HG03460 (cell line): ENCODE measurements around the gene AGBL3.
A peak's percentile ranks its signal among the peaks of the same experiment; 100 is the strongest.
"Not testable (repeated sequence)": the region's sequence is repeated elsewhere in the genome, so short reads cannot be mapped to it uniquely, and the experiment has no call there.

Source experiments
- ATAC-seq: cut with Tn5 transposase; IDR thresholded peaks from one replicate; pipeline ENCODE4 v1.9.1; 2021; ENCODE audit not compliant: unreplicated experiment

The AGBL3 gene

DNA sequence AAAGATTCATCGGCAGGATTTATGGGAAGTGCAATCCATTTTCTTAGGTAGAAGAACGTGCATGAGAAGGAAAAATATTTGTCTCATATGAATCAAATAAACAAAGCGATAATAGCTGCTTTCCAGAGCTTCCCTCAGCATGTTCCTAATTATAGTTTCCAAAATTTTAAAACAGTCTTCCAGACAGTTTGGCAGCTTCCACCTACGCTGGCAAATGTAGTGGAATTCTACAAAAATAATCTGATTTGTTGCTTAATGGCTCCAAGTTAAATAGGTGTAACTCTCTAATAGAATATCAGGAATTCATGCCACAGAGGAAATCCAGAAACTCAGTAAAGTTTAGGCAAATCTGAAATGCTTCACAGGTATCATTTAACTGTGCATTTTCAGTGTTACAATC is 23.3 kb upstream of the AGBL3 start:
- ATAC-seq, result no peak

DNA sequence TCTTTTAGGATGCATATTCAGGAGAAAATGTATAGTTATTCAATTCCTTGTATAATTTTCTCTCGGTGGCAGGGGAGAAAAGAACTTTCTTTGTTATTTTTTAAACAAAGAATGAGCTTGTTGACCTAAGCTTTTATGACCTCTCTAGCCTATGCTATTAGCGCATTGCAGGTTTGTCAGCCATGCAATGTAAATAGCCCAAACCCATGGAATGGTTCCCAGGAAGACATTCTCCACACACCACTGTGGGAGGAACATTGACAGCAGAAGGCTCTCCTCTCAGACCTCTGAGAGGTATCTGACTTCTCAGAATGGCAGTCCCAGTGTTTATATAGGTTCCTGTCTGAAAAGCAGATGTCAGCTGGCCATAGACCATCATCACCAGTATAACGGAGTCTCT is 19.6 kb upstream of the AGBL3 start:
- no peak for ATAC-seq

DNA sequence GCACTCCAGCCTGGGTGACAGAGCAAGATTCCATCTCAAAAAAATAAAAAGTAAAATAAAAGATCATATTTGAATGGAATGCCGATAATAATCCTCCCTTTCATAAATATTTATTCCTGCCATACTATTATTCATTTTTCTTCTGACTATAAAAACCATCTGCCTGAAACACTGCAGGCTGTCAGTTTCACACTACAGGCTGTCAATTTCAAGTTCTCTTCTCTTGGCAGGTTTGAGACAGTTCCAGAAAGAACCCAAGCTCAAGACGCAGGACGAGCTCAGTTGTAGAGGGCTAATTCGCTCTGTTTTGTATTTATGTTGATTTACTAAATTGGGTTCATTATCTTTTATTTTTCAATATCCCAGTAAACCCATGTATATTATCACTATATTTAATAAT is 18.2 kb upstream of the AGBL3 start:
- ATAC-seq, result no peak

DNA sequence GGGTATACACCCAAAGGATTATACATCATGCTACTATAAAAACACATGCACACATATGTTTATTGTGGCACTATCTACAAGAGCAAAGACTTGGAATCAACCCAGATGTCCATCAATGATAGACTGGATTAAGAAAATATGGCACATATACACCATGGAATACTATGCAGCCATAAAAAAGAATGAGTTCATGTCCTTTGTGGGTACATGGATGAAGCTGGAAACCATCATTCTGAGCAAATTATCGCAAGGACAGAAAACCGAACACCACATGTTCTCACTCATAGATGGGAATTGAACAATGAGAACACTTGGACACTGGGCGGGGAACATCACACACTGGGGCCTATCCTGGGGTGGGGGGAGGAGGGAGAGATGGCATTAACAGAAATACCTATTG is 4.7 kb upstream of the AGBL3 start:
- not testable (repeated sequence) for ATAC-seq

DNA sequence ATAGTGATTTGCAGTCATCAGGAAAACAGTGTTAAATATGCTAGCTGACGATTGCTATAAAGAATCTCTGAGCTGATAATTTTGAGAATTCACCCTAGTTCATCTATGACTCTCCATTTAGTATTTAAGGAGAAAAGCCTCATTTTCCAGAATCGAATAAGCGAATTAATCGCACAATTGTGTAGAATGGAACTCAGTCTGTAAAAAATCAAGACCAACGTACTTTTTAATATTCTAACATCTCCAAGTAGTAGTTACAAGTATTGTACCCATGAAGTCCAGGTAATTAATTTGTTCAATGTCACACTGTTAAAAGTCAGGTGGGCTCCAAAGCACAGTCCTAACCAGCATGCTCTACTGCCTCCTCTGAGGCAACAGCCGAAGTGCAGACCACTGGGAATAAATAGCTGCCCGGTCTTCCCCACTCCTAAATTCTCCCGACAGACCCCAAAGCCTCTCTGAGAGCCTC is 380 bp upstream of the AGBL3 start:
- peak; percentile 37 for ATAC-seq

DNA sequence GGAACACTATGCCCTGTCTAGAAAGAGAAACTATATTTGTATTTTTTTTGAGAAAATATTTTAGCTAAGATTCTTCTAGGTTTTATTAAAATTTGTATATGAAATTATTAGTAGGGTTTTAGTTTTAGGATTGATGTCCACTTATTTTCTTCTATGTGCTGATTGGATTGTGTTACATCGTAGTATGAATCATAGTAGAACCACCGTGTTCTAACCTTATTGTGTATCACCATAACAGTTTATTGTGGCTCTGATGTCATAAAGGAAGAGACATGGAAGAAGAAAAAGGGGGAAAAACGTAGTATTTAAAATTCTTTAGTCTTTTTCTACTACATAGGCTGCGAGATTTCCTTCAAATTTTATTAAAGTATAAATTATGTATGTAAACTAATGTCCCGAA is 1.9 kb downstream of the AGBL3 start:
- no peak for ATAC-seq

DNA sequence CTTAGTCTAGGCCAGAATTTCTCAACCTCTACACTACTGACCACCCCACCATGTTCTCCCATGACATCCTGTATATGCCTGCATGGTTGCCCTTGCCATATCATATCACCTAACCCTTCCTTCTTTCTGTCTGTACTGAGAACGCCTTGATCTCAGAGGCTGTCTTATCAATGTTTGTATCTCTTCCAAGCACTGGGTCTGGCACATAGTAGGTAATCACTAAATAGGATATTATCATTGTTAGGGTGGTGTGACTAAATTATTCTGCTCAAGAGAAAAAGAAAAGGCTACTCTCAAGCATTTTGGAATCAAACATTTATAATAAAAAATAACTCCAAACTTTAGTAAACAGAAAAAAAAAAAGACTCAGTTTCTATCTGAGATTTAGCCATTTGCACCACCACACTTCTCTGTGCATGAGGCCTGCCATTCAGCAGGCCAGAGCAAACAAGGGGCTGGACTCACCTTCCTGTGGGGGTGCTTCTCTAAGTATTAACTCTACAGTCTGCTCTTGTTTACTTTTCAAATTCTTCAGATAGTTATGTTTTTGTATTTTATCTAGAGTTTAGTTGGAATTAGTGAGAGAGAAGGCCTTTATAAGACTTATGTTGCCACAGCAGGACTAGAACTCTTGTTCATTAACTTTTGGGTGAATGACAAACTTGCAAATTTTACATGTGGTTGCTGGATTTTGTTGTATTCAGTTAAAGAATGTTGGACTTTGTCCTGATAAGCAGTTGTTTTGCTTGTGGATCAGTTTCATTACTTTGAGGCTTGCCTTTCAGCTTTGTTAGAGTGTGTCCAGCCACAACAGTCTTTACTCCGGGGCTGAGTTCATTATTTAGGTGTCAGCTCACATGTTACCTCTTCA is 5.4 kb downstream of the AGBL3 start:
- no peak for ATAC-seq

DNA sequence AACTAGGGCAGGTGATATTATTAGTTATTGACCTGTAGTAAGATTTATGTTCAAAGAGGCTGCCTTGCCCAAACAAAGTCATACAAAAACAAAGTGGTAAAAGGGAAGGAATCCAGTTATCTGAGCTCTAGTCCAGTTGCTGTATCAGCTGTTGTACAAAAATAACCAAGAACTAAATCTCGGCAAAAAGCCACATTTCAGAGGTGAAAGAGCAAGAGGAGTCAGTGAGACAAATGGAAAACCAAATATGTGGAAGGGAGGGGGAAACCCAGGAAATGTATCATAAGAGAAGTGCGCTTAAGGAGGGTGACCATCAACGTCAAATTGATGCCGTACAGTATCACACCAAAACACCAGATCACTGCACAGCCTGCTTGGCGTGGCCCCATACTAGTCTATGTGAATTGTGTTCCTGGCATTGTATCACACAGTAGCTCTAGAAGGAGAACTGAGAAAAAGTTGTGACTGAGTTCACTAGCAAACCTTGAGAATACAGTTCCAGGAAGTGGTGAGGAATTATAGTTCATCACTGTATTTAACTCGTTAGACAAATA is 6.4 kb downstream of the AGBL3 start:
- ATAC-seq, result peak; percentile 61

DNA sequence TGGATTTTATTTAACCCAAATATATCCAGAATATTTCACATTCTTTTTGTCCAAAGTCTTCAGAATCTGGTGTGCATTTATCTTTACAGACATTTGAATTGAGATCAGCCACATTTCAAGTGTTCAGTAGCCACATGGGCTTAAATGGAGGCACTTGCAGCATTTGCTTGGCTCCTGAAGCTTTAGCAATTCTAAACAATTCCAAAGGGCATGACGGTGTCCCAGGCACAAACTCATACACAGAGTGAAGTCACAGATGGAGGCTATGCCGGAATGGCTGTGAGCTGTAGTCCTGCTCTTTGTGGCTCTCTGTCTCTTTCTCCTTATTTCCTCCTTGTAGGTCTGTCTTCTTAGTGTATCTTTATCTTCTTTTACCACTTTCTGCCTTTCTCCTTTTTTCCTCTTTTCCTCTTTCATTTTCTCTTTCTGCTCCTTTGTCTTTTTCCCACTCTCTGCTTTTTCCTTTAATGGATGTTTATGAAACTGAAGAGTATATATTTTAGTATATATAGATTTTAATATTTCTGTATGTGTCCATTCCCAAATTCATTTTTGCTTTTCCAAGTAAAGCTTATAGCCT is 7.7 kb downstream of the AGBL3 start:
- no peak for ATAC-seq

DNA sequence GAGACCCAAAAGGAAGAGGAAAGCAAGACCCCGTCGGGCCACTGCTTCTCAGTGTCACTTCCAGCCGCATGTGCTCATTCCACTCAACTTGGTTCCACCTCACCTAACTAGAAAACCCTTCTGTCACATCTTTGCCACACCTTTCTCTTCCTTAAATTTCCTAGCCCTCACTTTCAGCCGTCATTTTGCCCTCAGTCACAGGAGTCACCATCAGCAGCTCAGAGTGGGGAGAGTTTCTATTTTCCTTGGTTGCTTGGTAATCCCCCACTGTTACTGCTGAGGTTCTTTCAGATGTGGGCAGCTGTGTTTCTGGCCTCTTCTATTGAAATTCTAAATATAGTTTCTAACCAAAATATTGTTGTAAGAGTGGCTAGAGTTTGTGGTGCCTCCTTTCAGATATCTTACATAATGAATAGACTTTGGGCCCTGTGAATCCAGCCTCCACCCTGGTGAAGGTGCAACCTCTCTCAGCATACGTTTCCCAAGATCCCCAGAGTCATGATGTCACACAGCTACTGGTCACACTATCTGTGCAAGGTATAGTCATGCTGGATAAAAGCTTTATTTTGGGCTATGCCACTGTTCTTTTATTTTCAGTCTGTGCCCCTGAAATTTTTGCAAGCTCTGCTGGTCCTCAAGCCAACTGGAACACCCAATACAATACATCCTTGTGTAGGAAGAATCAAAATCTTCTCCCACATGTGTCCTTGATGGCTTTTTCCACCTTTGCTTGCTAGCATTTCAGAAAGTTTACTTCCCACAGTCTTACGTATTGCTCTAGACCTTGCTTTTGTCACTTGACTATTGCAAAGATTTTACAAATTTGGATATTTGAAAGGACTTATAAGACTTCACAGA is 9.2 kb downstream of the AGBL3 start:
- ATAC-seq, result peak; percentile 43

DNA sequence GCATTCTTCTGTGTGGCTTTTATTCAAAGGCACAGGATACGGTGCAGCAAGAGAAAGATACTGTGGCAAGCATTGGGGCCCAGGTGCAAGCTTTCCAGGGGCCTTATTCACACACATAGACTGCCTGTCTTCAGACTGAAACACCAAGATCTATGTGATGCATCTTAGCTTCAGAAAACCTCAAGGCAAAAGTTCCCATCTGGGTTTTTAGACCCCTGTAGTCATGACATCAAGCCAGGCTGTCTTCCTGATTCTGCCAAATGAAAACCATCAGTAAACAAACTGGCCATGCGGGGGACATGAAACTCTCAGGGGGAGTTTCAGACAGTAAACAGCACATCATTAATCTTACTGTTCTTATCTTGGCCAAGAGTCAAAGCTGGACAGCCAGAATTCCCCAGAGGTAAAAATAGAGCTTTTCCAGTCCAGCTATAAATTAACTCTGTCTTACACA is 9.8 kb downstream of the AGBL3 start:
- peak; percentile 40 for ATAC-seq

DNA sequence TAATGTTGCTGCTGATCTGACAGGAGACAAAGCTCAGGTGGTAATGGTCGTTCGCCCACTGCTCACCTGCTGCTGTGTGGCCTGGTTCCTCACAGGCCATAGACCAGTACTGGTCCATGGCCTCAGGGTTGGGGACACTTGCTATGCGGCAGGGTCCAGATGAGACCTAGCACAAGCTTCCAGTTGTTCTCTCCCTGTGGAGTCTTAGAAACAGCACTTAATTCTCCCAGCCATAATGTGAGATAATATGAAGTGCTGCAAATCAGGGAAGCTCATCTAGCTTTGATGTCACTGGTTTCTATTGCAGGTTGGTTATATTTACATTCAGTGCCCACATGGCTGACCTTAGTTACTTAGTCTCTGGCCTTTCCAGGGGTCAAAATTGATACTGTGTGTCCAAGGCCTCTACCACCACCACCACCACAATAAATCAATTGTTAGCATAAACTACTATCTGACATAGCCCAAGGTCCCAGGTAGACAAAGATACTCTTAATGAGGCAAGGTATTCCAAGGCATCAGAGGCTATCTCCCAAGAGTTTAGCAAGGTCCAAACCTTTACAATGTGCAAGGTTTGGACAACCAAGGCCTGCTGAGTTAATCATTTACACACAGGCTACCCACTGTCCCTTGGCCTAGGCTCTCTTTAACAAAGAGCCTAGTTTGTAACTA is 11.0 kb downstream of the AGBL3 start:
- no peak for ATAC-seq

DNA sequence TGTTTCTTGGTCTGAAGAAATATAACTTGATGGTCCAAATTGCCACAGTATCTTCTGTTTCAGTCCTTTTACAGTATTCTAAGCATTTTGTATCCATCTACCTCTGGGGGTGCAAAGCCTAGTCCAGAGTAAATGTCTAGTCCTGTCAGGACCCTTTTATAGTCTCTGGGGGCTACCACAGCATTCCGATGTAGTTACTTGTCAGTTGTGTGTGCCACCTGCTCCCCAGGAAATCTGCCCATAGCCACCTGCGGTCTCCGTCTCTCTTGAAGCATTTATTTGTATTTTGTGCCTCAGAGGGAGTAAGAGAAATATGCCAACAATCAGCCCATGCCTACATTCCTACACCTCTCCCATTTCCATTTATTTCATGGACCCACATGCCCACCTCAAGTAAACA is 12.8 kb downstream of the AGBL3 start:
- ATAC-seq, result no peak

DNA sequence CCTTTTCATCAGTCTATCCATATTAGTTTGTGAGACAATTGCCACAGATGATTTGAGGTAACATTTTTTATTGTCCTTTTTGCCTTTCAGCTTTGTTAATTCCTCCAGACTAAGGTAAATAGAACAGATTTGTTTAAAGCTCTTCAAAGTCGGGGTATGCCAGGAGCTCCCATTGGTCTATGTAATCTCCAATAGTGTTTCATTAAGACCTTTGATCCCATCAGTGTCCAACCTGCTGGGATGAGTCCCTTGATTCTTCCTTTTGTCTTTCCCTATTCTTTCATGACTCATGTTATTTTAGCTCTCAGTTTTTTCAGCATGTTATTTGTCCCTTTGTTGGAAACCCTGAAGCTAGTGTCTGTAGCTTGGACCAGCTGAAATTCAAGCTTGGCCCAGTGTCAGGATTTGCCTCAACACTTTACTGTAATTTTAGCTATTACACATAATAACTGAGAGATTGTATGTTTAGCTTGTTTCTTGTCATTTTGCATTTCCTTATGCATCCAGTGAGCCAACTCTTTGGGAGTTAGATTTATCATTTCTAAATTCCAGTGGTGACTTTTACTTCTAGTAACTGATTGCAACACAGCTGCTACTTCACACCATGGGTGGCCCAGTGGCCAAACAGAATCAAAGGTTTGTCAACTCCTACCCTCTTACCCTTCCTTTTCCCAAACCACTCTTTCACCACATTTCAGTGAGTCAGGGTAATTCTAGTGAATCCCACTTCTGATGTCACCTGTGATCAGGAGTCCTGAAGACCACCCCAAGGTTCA is 15.3 kb downstream of the AGBL3 start:
- no peak for ATAC-seq

DNA sequence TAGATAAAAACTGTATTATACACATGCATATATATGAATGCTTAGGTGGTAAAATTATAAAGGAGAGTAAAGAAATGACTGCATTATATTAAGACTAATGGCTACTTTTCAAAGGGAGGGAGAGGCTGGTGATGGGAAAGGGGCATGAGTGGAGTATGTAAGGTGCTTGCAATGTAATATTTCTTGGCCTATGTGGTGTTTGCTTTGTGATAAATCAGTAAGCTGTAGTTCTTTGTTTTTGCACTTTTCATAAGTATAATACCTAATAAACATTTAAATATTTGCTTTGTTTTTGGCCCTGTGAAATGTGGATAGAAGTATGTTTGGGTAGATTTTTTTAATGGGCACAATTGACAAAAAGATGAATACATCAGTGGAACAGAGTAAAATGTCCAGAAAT is 25.9 kb downstream of the AGBL3 start:
- no peak for ATAC-seq

DNA sequence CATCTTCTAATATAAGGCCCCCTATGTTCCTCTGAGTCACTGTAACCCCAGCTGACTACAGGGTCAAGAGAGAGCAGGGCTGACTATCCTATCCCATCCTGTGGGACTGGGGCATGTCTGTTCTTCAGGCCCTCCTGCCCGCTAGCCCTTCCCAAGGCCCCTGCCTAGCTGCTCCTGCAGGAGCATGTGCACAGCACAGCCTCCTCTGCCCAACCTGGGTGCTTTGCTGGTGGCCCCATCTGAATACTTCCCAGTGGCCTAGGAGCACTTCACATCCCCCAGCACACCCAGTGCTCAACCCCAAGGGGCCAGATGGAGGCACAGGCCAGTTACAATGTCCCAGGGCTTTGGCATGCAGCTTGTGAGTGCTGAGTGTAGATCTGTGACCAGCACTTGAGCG is 37.3 kb downstream of the AGBL3 start:
- no peak for ATAC-seq

DNA sequence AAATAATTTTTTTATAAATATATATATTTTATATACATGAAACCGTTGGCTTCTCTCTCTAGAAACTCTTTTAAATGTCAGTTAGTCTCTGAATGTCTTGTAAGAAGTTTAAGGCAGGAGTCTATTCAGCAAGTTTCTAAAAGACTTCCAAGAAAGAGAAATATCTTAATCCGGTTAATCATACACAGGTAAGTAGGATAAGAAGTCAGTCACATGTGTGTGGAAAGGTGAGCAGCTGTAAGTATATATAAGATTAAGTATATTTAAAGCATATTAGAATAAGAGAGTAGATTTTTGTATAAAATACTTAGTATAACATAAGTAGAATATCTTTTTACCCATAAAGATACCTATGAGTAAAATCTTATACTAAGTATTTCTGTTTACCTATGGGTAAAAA is 48.9 kb downstream of the AGBL3 start:
- ATAC-seq, result no peak

DNA sequence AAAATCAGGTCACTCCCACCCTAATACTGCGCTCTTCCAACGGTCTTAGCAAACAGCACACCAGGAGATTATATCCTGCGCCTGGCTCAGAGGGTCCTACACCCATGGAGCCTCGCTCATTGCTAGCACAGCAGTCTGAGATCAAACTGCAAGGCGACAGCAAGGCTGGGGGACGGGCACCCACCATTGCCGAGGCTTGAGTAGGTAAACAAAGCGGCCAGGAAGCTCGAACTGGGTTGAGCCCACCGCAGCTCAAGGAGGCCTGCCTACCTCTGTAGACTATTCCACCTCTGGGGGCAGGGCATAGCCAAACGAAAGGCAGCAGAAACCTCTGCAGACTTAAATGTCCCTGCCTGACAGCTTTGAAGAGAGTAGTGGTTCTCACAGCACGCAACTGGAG is 80.7 kb downstream of the AGBL3 start:
- not testable (repeated sequence) for ATAC-seq

DNA sequence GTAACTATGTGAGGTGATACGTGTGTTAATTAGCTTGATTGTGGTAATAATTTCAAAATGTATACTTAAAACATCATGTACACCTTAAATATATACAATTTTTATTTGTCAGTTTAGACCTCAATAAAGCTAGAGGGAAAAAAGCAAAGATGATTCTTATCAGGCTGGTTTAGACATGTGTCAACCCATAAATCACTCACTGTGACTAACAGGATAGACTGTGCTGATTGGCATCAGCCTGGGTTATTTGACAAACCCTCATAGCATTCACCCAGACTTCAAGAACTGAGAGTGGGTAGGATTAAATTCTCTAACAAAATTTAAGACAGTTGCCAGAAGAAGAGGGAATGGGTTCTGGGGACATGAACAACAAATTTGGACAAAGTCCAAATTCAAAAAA is 87.8 kb downstream of the AGBL3 start:
- ATAC-seq, result no peak

DNA sequence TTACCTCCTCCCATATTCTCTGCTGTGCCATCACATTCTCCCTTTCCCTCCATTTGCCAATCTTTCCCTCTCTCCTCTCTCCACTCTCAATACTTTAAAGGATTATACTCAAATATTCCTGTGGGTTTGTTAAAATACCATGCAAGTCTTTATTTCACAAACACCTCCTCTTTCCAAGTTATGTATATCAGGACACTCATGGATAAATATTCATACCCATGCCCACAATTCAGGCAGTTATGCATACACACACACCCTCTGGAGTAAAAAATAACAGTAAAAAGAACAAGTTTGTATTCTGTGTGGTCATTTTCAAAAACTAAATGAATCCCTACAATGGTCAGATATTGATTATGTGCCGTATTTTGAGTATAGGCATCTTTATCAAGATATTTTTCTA is 88.2 kb downstream of the AGBL3 start:
- ATAC-seq, result no peak
